G401.6 (cell line): ENCODE data around the gene LAD1.

ENCODE experiments used
- FAIRE-seq: peaks from 2 replicates; lab custom pipeline; 2012; peaks lifted over from hg19 to GRCh38; lab: Jason Lieb, UNC

The LAD1 gene

GRCh38 chr1:201419256-201419655 is 20.1 kb upstream of the LAD1 start:
- FAIRE-seq = no peak

- no peak for FAIRE-seq
Measured at GRCh38 chr1:201418461-201418860, 19.3 kb upstream of the LAD1 start.

GRCh38 chr1:201414051-201414738 is 15.1 kb upstream of the LAD1 start:
- no peak for FAIRE-seq

GRCh38 chr1:201411292-201411691 is 12.2 kb upstream of the LAD1 start:
- FAIRE-seq = no peak

GRCh38 chr1:201409440-201409839 is 10.3 kb upstream of the LAD1 start:
- no peak for FAIRE-seq

GRCh38 chr1:201408834-201409200 is 9.7 kb upstream of the LAD1 start:
- FAIRE-seq = no peak

- no peak for FAIRE-seq
Measured at GRCh38 chr1:201408176-201408833, 9.2 kb upstream of the LAD1 start.

GRCh38 chr1:201406831-201407406 is 7.8 kb upstream of the LAD1 start:
- no peak for FAIRE-seq

- FAIRE-seq = no peak
Measured at GRCh38 chr1:201405484-201405831, 6.3 kb upstream of the LAD1 start.

GRCh38 chr1:201404722-201405483 is 5.8 kb upstream of the LAD1 start:
- no peak for FAIRE-seq

GRCh38 chr1:201404055-201404454 is 4.9 kb upstream of the LAD1 start:
- no peak for FAIRE-seq

- no peak for FAIRE-seq
Measured at GRCh38 chr1:201403359-201403758, 4.2 kb upstream of the LAD1 start.

- FAIRE-seq = no peak
Measured at GRCh38 chr1:201401700-201402099, 2.6 kb upstream of the LAD1 start.

- FAIRE-seq = no peak
Measured at GRCh38 chr1:201400852-201401230, 1.7 kb upstream of the LAD1 start.

GRCh38 chr1:201400212-201400851 is 1.2 kb upstream of the LAD1 start:
- FAIRE-seq = no peak

- no peak for FAIRE-seq
Measured at GRCh38 chr1:201399352-201400126, 415 bp upstream of the LAD1 start.

GRCh38 chr1:201397675-201398074 is 1.4 kb downstream of the LAD1 start:
- FAIRE-seq = no peak

GRCh38 chr1:201396861-201397464 is 2.2 kb downstream of the LAD1 start:
- FAIRE-seq = no peak

GRCh38 chr1:201395936-201396335 is 3.2 kb downstream of the LAD1 start:
- no peak for FAIRE-seq

- no peak for FAIRE-seq
Measured at GRCh38 chr1:201394591-201394990, 4.5 kb downstream of the LAD1 start.

- no peak for FAIRE-seq
Measured at GRCh38 chr1:201393076-201393475, 6.0 kb downstream of the LAD1 start.
